Tibial nerve (tissue), 3 donors: ENCODE measurements around the gene PLXDC2.

Experiments
- POLR2A ChIP-seq, 2 donors: fragments of 450-650 bp; IDR thresholded peaks; one replicate each; pipeline ENCODE4 v1.6.1; 2017; ENCODE audit warnings: antibody characterized with exemption in 2 of 2, mild to moderate bottlenecking in 2 of 2, moderate library complexity in 2 of 2
- TF ChIP-seq, protein P1 (sequence below), 5 experiments: fragments of 200-600 bp in 3 of 5; fragments of 450-650 bp in 2 of 5; sonication (generic) in 3 of 5; IDR thresholded peaks; one replicate each; pipeline ENCODE4 v1.5.1; 2016 to 2019; ENCODE audit warnings: antibody characterized with exemption in 5 of 5, mild to moderate bottlenecking in 3 of 5, moderate library complexity in 2 of 5

DNA sequence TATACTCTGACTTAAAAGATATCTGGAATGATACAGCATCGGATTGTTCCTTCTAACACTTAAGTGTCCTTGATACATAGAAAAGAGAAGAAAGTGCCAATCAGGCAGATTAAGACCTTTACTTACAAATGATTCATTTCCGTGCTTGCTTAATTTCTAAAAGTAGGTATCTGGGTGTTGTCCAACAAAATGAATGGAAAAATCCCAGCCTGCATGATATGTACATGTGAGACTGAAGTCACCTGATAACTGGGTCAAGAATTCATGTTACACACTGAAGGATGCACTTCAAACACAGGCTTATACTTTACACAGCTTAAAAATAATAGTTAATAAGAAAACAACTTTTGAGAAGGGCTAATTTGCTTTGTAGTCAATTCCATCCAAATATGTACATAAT is 25.2 kb upstream of the PLXDC2 start:
- TF ChIP-seq, protein P1, sequence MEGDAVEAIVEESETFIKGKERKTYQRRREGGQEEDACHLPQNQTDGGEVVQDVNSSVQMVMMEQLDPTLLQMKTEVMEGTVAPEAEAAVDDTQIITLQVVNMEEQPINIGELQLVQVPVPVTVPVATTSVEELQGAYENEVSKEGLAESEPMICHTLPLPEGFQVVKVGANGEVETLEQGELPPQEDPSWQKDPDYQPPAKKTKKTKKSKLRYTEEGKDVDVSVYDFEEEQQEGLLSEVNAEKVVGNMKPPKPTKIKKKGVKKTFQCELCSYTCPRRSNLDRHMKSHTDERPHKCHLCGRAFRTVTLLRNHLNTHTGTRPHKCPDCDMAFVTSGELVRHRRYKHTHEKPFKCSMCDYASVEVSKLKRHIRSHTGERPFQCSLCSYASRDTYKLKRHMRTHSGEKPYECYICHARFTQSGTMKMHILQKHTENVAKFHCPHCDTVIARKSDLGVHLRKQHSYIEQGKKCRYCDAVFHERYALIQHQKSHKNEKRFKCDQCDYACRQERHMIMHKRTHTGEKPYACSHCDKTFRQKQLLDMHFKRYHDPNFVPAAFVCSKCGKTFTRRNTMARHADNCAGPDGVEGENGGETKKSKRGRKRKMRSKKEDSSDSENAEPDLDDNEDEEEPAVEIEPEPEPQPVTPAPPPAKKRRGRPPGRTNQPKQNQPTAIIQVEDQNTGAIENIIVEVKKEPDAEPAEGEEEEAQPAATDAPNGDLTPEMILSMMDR (IDR thresholded peaks at IDR 0.05): no peak
- TF ChIP-seq POLR2A (IDR thresholded peaks at IDR 0.05): no peak
